Measurements from ENCODE around the gene MACF1. TPM values are rescaled to one million over a fixed set of nuclear protein-coding genes. Genes with fewer than 3 reads are reported as not detected.

The MACF1 gene
- total RNA-seq, 1 donor from 2014 or later: 431 TPM

DNA sequence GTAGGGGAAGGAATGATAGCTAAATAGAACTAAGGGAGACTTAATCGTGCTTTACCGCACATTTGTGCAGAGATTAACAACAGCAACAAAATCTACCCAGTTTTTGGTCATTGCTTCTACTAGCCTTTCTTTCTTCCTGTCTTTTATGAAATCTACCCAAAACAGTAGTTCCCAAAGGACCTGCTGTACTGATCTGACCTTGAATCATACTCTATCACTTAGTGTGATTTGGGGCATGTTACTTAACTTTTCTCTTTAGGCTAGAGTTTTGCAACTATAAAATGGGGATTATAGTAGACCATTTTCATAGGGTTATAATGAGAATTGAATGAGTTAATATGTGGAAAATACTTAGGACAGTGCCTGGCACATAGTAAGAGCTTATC is 30.5 kb upstream of the MACF1 start:
- Mint-ChIP-seq H3K4me3 (ENCODE audit: unreplicated experiment) (peak overlapping the region; percentile 7), H3K36me3 (ENCODE audit: unreplicated experiment) (no peaks in the 10 kb centered on the region), H3K9me3 (ENCODE audit: unreplicated experiment) (no peaks in the 10 kb centered on the region), H3K27ac (ENCODE audit: unreplicated experiment) (peak overlapping the region; percentile 95), H3K27me3 (ENCODE audit: unreplicated experiment) (no peaks in the 10 kb centered on the region), H3K4me1 (ENCODE audit: unreplicated experiment) (peaks cover 87% of the 10 kb centered on the region)
- TF ChIP-seq, protein P1, sequence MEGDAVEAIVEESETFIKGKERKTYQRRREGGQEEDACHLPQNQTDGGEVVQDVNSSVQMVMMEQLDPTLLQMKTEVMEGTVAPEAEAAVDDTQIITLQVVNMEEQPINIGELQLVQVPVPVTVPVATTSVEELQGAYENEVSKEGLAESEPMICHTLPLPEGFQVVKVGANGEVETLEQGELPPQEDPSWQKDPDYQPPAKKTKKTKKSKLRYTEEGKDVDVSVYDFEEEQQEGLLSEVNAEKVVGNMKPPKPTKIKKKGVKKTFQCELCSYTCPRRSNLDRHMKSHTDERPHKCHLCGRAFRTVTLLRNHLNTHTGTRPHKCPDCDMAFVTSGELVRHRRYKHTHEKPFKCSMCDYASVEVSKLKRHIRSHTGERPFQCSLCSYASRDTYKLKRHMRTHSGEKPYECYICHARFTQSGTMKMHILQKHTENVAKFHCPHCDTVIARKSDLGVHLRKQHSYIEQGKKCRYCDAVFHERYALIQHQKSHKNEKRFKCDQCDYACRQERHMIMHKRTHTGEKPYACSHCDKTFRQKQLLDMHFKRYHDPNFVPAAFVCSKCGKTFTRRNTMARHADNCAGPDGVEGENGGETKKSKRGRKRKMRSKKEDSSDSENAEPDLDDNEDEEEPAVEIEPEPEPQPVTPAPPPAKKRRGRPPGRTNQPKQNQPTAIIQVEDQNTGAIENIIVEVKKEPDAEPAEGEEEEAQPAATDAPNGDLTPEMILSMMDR (IDR thresholded peaks at IDR 0.05): no peak
- DNase-seq (ENCODE audit: extremely low spot score, unreplicated experiment): no peak

DNA sequence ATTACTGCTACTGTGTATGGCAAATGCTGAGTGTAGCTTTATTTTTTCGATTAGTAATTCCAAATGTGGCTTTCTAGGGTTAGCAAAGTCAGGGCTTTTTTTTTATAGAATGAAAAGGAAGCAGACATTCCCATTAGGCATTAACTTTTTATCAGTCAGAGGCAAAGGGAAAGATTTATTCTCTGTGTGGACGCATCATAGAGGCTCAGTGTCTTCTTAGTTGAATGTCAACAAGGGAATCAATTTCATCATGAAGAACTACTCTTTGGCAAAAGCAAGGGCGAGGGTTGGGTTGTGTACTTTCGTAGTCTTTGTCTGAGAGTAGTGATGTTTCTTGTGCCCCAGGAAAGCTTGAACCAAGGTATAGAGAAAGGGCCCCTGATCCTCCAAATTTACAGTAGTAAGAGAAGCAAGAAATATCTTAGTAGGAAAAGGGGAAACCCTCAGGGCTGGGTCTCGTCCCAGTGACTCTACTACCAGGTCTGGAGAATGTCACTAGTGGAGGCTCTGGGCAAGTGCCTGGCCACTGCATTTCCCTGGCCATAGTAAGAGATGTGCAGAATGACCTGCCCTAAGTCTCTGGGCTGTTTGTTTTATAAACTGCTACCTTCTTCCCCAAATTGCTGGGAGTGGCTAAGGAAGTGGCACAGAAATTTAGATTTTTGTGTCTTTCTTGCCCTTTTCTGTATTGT is 30.0 kb upstream of the MACF1 start:
- Mint-ChIP-seq H3K4me3 (ENCODE audit: unreplicated experiment) (no peak overlapping the region), H3K4me1 (ENCODE audit: unreplicated experiment) (peaks cover 88% of the 10 kb centered on the region), H3K27me3 (ENCODE audit: unreplicated experiment) (no peaks in the 10 kb centered on the region), H3K9me3 (ENCODE audit: unreplicated experiment) (no peaks in the 10 kb centered on the region), H3K27ac (ENCODE audit: unreplicated experiment) (peak overlapping the region; percentile 95), H3K36me3 (ENCODE audit: unreplicated experiment) (no peaks in the 10 kb centered on the region)
- DNase-seq (ENCODE audit: extremely low spot score, unreplicated experiment): no peak
- TF ChIP-seq, protein P1 (IDR thresholded peaks at IDR 0.05): no peak

DNA sequence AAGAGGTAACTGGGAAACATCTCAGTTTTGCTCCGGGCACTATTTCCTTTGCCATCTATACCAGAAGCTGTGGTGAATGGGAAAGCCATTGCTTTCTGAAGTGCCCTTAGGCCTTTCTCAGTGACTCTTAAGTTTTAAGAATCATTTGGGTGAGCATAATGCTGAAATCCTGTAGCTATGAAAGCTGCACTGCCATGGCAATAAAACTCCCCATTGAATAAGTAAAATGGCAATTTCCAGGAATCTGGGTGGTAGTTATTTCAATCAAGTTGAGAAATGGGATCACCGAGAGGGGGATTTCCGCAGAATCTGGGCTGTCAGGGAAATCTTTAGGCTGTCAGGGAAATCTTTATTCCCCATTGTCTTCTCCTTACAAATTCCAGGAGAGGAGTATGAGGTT is 26.8 kb upstream of the MACF1 start:
- H3K9me3 Mint-ChIP-seq (ENCODE audit: unreplicated experiment): peaks cover 3% of the 10 kb centered on the region

DNA sequence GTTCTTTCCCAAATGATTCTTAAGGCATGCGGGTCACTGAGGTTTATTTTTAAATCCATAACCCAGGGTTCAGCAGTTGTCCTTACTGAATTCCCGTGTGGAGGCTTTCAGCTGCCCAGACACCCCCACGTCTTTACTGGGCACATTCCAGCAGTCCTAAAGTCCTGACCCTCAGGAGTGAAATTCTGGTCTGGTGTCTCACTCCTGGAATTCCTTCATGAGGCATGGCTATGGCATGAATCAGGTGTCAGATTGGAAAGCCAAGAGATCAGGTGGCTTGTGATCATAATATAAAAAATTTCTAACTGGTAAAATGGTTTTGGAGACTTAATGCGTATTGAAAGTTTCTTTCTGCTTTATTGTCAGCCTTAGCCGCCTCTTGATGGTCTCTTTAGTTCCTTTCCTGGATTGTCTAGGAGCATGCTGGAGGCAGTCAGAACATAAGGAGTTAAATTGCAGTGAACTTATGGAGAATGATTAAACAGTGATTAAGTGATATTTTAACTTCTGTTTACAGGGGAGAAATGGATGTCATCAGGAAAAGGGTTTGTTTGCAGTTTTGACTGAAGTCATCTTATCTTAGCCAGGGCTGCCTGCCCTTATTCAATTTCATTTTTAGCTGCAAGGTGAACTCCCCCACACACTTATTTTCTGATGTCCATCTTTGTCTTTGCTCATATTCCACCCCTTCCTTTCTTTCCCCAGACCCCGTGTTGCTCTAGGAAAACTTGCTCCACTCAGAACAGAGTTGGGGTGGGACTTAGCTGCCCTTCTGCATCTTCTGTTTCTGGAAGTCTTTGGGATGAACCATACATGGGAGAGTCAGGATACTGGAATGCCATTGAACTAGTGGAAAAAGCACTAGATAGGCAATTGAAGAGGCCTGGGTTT is 25.7 kb upstream of the MACF1 start:
- peak overlapping the region; percentile 36 for H3K4me3 Mint-ChIP-seq (ENCODE audit: unreplicated experiment)
- H3K36me3 Mint-ChIP-seq (ENCODE audit: unreplicated experiment): peaks cover 4% of the 10 kb centered on the region
- peak overlapping the region; percentile 90 for H3K27ac Mint-ChIP-seq (ENCODE audit: unreplicated experiment)
- H3K27me3 Mint-ChIP-seq (ENCODE audit: unreplicated experiment): no peaks in the 10 kb centered on the region
- peaks cover 3% of the 10 kb centered on the region for H3K9me3 Mint-ChIP-seq (ENCODE audit: unreplicated experiment)
- H3K4me1 Mint-ChIP-seq (ENCODE audit: unreplicated experiment): peaks cover 69% of the 10 kb centered on the region
- no peak for DNase-seq (ENCODE audit: extremely low spot score, unreplicated experiment)
- TF ChIP-seq, protein P1 (IDR thresholded peaks at IDR 0.05): no peak

More for the DNA sequence above, 26.8 kb upstream of the MACF1 start:
- no peak overlapping the region for H3K4me3 Mint-ChIP-seq (ENCODE audit: unreplicated experiment)
- H3K36me3 Mint-ChIP-seq (ENCODE audit: unreplicated experiment): peaks cover 4% of the 10 kb centered on the region
- TF ChIP-seq, protein P1 (IDR thresholded peaks at IDR 0.05): no peak
- no peaks in the 10 kb centered on the region for H3K27me3 Mint-ChIP-seq (ENCODE audit: unreplicated experiment)
- DNase-seq (ENCODE audit: extremely low spot score, unreplicated experiment): no peak
- peak overlapping the region; percentile 25 for H3K27ac Mint-ChIP-seq (ENCODE audit: unreplicated experiment)
- peaks cover 71% of the 10 kb centered on the region for H3K4me1 Mint-ChIP-seq (ENCODE audit: unreplicated experiment)

DNA sequence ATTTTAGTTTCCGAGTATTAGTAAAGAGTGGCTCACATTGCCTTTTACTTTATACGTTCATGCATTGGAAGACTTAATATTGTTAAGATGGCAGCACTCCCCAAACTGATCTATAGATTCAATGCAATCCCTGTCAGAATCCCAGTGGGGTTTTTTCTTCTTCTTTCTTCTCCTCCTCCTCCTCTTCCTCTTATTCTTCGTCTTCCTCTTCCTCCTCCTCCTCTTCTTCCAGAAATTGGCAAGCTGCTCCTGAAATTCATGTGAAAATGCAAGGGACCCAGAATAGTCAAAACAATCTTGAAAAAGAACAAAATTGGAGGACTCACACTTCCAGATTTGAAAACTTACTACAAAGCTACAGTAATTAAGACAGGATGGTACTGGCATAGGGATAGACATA is 23.2 kb upstream of the MACF1 start:
- peaks cover 4% of the 10 kb centered on the region for H3K36me3 Mint-ChIP-seq (ENCODE audit: unreplicated experiment)
- H3K4me3 Mint-ChIP-seq (ENCODE audit: unreplicated experiment): no peak overlapping the region
- peaks cover 3% of the 10 kb centered on the region for H3K9me3 Mint-ChIP-seq (ENCODE audit: unreplicated experiment)
- peaks cover 73% of the 10 kb centered on the region for H3K4me1 Mint-ChIP-seq (ENCODE audit: unreplicated experiment)
- H3K27me3 Mint-ChIP-seq (ENCODE audit: unreplicated experiment): no peaks in the 10 kb centered on the region
- no peak overlapping the region for H3K27ac Mint-ChIP-seq (ENCODE audit: unreplicated experiment)
- TF ChIP-seq, protein P1 (IDR thresholded peaks at IDR 0.05): no peak
- DNase-seq (ENCODE audit: extremely low spot score, unreplicated experiment): no peak

Data from osteocyte (in vitro differentiated cells).